ENCODE measurements around the gene SLC6A9.

The SLC6A9 gene

DNA sequence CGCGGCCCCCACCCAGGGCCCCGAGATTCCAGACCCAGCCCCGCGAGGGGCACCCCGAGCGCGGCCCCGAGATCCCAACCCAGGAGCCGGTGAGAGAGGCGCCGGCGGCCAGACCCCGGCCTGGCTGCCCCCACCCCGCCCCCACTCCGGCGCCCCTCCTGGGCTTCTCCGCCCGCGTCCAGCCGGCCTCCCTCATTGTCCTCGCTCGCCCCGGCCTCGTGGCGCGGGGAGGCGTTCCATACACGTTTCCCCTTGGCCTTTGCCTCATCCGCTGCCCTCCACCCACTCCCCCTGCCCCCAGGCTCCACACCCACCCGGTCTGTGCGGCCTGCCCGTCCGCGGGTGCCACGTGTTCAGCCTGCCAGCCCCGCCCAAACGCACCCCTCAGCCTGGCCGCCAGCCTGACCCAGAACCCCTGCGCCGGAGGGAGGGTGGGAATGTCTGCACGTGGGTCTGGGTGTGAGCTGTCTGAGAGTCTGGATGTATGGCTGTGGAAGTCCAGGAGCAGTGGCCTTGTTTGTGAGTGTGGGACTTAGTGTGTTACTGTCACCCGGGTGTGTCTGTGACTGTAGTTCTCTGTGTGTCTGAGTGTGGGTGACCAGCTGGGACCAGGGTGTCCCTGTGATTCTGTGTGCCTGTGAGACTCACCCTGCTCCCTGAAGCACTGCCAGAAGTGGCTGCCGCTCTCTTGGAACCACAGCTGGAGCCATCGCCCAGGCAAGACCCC lies 51.6 kb downstream of the SLC6A9 start:
- H3K27ac ChIP-seq (ENCODE audit: insufficient read depth, low read length, poor library complexity, severe bottlenecking) = no peak overlapping the region
- H3K27me3 ChIP-seq (replicated peaks; ENCODE audit: control insufficient read depth, insufficient read depth, low read length, poor library complexity, severe bottlenecking) = no peaks in the 10 kb centered on the region
- H3K9me3 ChIP-seq (ENCODE audit: control insufficient read depth, low read length) = no peaks in the 10 kb centered on the region
- no peak for DNase-seq
- H3K4me1 ChIP-seq (ENCODE audit: control insufficient read depth, insufficient read depth, low read length, poor library complexity, severe bottlenecking) = peaks cover 23% of the 10 kb centered on the region
- H3K4me3 ChIP-seq (ENCODE audit: insufficient read depth, low read depth, low read length, poor library complexity, severe bottlenecking) = peak overlapping the region; percentile 41
- peaks cover 14% of the 10 kb centered on the region for H3K36me3 ChIP-seq (ENCODE audit: control insufficient read depth, insufficient read depth, low read length)

DNA sequence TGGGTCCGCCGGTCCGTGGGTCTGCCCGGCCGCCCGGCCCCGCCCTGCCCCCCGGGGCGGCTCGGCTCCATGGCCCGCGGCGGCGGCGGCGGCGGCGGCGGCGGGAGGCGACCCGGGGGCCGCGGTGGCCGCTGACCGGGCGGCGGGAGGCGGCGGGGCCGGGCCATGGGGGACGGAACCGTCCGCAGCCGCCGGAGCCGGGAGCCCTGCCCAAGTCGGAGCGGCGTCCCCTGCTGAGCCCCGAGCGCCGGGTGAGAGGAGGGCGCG lies 52.1 kb downstream of the SLC6A9 start:
- Histone ChIP-seq H3K4me3 (ENCODE audit: insufficient read depth, low read depth, low read length, poor library complexity, severe bottlenecking) (peak overlapping the region; percentile 41), H3K9me3 (ENCODE audit: control insufficient read depth, low read length) (no peaks in the 10 kb centered on the region), H3K36me3 (ENCODE audit: control insufficient read depth, insufficient read depth, low read length) (peaks cover 14% of the 10 kb centered on the region), H3K4me1 (ENCODE audit: control insufficient read depth, insufficient read depth, low read length, poor library complexity, severe bottlenecking) (peaks cover 25% of the 10 kb centered on the region), H3K27me3 (replicated peaks; ENCODE audit: control insufficient read depth, insufficient read depth, low read length, poor library complexity, severe bottlenecking) (no peaks in the 10 kb centered on the region), H3K27ac (ENCODE audit: insufficient read depth, low read length, poor library complexity, severe bottlenecking) (no peak overlapping the region)
- DNase-seq = no peak

DNA sequence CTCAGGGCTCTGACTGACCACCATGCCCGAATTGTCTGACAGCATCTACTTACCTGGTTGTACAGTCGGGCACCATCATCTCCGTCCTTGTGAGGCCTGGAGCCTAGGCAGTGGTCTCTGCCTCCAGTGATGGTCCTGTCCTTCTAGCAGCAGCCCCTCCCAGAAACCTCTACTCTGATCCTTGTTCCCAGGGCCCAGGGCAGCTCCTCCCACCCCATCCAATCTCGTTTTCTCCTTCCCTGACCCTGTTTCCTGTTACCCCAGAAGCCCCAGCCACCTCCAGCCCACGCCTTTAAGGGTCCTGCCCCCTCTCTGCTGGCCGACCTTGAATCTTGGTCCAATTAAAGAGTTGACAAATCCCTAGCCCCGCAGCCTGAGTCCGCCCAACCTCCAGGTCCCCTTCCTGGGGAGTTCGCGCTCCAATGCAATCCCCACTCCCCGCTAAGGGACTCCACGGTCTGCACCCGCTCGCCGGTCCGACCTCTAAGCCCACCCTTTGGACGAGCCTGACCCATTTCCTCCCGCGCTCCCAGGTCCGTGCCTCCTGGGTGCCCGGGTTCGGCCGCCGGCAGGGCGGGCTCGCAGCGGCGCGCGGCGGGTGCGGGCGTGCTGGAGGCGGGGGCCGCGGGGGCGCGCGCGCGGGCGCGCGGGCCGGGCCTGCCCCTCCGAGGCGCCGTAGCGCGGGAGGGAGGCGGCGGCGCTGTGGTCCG lies 52.6 kb downstream of the SLC6A9 start, which contains the start of gene B4GALT2:
TSS of gene B4GALT2 (plus strand) at position 660 of the 710 bp plus-strand sequence. CDS start 1,951 bp downstream, outside the sequence.
- H3K27me3 ChIP-seq (replicated peaks; ENCODE audit: control insufficient read depth, insufficient read depth, low read length, poor library complexity, severe bottlenecking) = no peaks in the 10 kb centered on the region
- H3K9me3 ChIP-seq (ENCODE audit: control insufficient read depth, low read length) = no peaks in the 10 kb centered on the region
- peaks cover 28% of the 10 kb centered on the region for H3K4me1 ChIP-seq (ENCODE audit: control insufficient read depth, insufficient read depth, low read length, poor library complexity, severe bottlenecking)
- no peak within 1 kb of the TSS for H3K27ac ChIP-seq (ENCODE audit: insufficient read depth, low read length, poor library complexity, severe bottlenecking)
- H3K36me3 ChIP-seq (ENCODE audit: control insufficient read depth, insufficient read depth, low read length) = peaks cover 14% of the 10 kb centered on the region
- peak within 1 kb of the TSS; percentile 49 for H3K4me3 ChIP-seq (ENCODE audit: insufficient read depth, low read depth, low read length, poor library complexity, severe bottlenecking)
- DNase-seq = no peak

DNA sequence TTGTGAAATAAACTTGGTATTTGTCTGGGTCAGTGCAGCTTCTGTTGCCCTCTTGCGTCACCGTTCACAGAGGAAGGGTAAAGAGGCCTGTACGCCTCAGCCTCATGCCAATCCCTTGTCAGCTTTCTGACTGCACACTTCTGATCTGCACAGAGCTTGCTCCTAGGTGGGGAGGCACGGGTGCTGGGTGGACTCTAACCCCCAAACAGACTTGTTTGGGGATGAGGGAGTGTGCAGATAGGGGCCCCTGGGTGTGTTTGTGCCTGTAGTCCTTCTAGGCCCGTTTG lies 53.1 kb downstream of the SLC6A9 start:
- no peaks in the 10 kb centered on the region for H3K27me3 ChIP-seq (replicated peaks; ENCODE audit: control insufficient read depth, insufficient read depth, low read length, poor library complexity, severe bottlenecking)
- no peak overlapping the region for H3K27ac ChIP-seq (ENCODE audit: insufficient read depth, low read length, poor library complexity, severe bottlenecking)
- DNase-seq = no peak
- H3K9me3 ChIP-seq (ENCODE audit: control insufficient read depth, low read length) = no peaks in the 10 kb centered on the region
- H3K36me3 ChIP-seq (ENCODE audit: control insufficient read depth, insufficient read depth, low read length) = peaks cover 14% of the 10 kb centered on the region
- H3K4me3 ChIP-seq (ENCODE audit: insufficient read depth, low read depth, low read length, poor library complexity, severe bottlenecking) = no peak overlapping the region
- H3K4me1 ChIP-seq (ENCODE audit: control insufficient read depth, insufficient read depth, low read length, poor library complexity, severe bottlenecking) = peaks cover 28% of the 10 kb centered on the region

DNA sequence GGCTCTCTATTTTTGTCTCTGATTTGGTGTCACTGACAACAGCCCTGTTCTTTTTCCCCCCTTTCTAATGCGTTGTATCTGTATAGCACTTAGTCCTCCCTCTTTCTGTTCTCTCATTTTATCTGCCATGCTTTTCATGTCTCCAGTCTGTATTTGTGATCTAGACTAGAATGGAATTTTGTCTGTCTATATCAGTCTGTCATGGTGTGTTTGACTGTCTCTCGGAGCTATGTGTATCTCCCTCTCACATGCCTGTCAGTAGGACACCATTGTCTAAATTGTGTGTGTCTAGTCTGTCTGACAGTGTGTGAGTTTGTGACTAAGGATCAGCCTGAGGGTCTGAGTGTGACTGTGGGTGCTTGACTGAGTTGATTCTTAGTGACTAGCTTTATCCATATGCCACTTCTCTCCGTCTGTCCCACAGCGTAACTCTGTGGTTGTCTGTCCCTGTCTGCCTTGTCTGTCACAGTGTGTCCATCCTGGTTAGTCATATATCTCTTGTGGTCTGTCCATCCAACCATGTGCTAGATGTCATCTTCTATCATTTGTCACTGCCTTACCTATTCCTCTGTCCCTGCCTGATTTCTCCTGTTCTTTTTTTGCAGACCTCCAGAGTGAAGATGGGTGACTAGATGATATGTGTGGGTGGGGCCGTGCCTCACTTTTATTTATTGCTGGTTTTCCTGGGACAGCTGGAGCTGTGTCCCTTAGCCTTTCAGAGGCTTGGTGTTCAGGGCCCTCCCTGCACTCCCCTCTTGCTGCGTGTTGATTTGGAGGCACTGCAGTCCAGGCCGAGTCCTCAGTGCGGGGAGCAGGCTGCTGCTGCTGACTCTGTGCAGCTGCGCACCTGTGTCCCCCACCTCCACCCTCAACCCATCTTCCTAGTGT lies 53.6 kb downstream of the SLC6A9 start:
- Histone ChIP-seq H3K4me1 (ENCODE audit: control insufficient read depth, insufficient read depth, low read length, poor library complexity, severe bottlenecking) (peaks cover 28% of the 10 kb centered on the region), H3K36me3 (ENCODE audit: control insufficient read depth, insufficient read depth, low read length) (peaks cover 19% of the 10 kb centered on the region)

DNA sequence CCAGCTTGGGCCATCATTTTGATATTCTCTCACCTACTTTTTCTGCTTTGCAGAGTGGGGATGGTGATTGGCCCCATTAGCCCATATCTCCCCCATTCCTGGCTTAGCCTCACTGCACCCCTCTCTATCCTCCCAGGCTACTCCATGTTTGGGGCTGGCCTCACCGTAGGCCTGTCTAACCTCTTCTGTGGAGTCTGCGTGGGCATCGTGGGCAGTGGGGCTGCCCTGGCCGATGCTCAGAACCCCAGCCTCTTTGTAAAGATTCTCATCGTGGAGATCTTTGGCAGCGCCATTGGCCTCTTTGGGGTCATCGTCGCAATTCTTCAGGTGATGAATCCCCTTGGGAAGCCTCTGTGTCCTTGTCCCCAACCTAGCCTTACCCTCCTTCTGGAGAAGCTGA lies 54.4 kb downstream of the SLC6A9 start:
- peaks cover 23% of the 10 kb centered on the region for H3K36me3 ChIP-seq (ENCODE audit: control insufficient read depth, insufficient read depth, low read length)

More for the DNA sequence above, 53.6 kb downstream of the SLC6A9 start:
- Histone ChIP-seq H3K27me3 (replicated peaks; ENCODE audit: control insufficient read depth, insufficient read depth, low read length, poor library complexity, severe bottlenecking) (no peaks in the 10 kb centered on the region), H3K27ac (ENCODE audit: insufficient read depth, low read length, poor library complexity, severe bottlenecking) (no peak overlapping the region), H3K9me3 (ENCODE audit: control insufficient read depth, low read length) (no peaks in the 10 kb centered on the region), H3K4me3 (ENCODE audit: insufficient read depth, low read depth, low read length, poor library complexity, severe bottlenecking) (no peak overlapping the region)
- DNase-seq = no peak

DNA sequence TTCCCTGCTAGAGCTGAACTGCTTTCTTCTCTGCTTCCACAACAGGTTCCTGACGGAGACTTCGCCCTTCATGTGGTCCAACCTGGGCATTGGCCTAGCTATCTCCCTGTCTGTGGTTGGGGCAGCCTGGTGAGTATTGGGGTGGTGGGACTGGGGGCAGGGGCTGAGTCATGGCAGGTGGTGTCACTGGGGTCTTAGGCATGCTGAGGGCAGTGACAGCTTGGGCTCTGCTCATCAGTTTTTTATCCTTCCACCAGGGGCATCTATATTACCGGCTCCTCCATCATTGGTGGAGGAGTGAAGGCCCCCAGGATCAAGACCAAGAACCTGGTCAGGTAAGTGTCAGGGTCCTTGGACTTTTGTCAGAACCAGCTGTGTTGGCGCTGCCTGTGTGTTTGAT lies 55.2 kb downstream of the SLC6A9 start:
- Histone ChIP-seq H3K27me3 (replicated peaks; ENCODE audit: control insufficient read depth, insufficient read depth, low read length, poor library complexity, severe bottlenecking) (no peaks in the 10 kb centered on the region), H3K36me3 (ENCODE audit: control insufficient read depth, insufficient read depth, low read length) (peaks cover 23% of the 10 kb centered on the region), H3K27ac (ENCODE audit: insufficient read depth, low read length, poor library complexity, severe bottlenecking) (peak overlapping the region; percentile 80), H3K4me1 (ENCODE audit: control insufficient read depth, insufficient read depth, low read length, poor library complexity, severe bottlenecking) (peaks cover 28% of the 10 kb centered on the region), H3K9me3 (ENCODE audit: control insufficient read depth, low read length) (no peaks in the 10 kb centered on the region), H3K4me3 (ENCODE audit: insufficient read depth, low read depth, low read length, poor library complexity, severe bottlenecking) (peak overlapping the region; percentile 77)
- no peak for DNase-seq

More for the DNA sequence above, 54.4 kb downstream of the SLC6A9 start:
- H3K4me1 ChIP-seq (ENCODE audit: control insufficient read depth, insufficient read depth, low read length, poor library complexity, severe bottlenecking) = peaks cover 28% of the 10 kb centered on the region
- no peaks in the 10 kb centered on the region for H3K27me3 ChIP-seq (replicated peaks; ENCODE audit: control insufficient read depth, insufficient read depth, low read length, poor library complexity, severe bottlenecking)
- DNase-seq = no peak
- H3K27ac ChIP-seq (ENCODE audit: insufficient read depth, low read length, poor library complexity, severe bottlenecking) = no peak overlapping the region
- no peaks in the 10 kb centered on the region for H3K9me3 ChIP-seq (ENCODE audit: control insufficient read depth, low read length)
- H3K4me3 ChIP-seq (ENCODE audit: insufficient read depth, low read depth, low read length, poor library complexity, severe bottlenecking) = no peak overlapping the region

DNA sequence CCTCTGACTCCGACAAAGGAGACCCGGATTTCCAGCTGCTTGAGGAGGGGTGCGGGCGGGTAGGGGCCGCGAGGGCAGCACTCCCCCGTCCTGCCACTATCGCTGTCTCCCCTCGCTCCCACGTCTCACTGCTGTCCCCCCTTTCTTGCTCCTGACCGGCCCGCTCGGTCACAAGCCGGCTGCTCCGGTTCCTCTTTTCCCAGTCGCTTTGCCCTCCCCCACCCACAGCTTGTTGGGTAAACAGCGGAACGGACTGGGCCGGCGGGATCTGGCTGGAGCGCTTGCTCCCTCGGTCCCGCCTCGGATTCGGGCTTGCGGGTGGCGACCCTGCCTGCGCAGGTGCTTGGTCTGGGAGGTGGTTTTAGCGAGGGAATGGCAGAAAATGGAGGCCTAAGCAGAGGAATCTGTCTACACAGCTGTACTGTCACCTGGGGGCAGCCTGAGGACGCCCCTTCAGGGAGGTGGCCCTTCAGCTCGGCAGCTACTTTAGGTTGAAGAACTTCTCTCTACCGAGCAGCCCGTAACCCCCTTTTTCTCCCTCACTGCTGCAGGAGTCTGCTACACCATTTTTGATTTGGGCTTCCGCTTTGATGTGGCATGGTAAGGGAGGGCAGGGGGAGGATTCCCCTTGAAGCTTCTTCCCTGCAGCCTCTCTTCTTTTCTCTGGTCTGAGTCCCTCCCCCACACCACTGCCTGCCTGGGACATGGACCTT lies 55.9 kb downstream of the SLC6A9 start:
- peaks cover 32% of the 10 kb centered on the region for H3K4me1 ChIP-seq (ENCODE audit: control insufficient read depth, insufficient read depth, low read length, poor library complexity, severe bottlenecking)
- H3K27ac ChIP-seq (ENCODE audit: insufficient read depth, low read length, poor library complexity, severe bottlenecking) = peak overlapping the region; percentile 80
- H3K4me3 ChIP-seq (ENCODE audit: insufficient read depth, low read depth, low read length, poor library complexity, severe bottlenecking) = peak overlapping the region; percentile 77
- DNase-seq = peak in 1 of 3 donors; percentile 20
- peaks cover 23% of the 10 kb centered on the region for H3K36me3 ChIP-seq (ENCODE audit: control insufficient read depth, insufficient read depth, low read length)
- H3K9me3 ChIP-seq (ENCODE audit: control insufficient read depth, low read length) = no peaks in the 10 kb centered on the region
- no peaks in the 10 kb centered on the region for H3K27me3 ChIP-seq (replicated peaks; ENCODE audit: control insufficient read depth, insufficient read depth, low read length, poor library complexity, severe bottlenecking)

DNA sequence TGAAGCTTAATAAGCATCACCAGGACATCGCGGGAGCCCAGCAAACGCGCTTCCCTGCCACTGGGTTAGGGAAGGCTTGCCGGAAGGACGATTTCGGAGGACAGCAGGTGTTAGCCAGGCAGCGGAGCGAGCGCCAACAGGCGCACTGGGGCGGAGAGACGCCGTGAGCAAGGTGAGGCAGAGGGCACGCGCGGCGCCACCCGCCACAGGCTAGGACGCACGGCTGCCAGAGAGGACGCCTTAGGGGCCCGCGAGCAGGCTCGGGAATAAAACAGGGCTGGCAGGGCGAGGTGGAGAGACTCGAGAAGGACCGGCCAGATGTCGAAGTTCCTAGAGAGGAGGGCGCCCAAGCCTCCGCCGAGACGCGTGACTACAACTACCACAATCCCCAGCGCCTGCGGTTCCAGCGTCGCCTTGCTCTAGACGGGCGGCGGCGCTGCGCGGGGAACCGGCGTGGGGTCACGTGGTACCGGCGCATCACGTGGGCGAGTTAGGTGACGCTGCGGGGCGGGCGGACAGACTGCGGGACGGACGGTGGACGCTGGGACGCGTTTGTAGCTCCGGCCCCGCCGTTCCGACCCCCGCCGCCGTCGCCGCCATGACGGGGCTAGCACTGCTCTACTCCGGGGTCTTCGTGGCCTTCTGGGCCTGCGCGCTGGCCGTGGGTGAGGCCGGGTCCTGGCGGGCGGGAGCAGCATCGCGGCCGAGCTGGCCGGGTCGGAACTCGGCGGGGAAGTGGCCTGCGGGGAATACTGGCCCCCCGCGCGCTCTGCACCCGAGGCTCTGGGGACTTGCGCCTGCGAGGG lies 56.6 kb downstream of the SLC6A9 start, which contains the start of gene ATP6V0B:
TSS of gene ATP6V0B (plus strand) at position 518 of the 806 bp plus-strand sequence. CDS start at position 599, 81 bp downstream.
- H3K36me3 ChIP-seq (ENCODE audit: control insufficient read depth, insufficient read depth, low read length) = peaks cover 23% of the 10 kb centered on the region
- H3K9me3 ChIP-seq (ENCODE audit: control insufficient read depth, low read length) = no peaks in the 10 kb centered on the region
- H3K4me3 ChIP-seq (ENCODE audit: insufficient read depth, low read depth, low read length, poor library complexity, severe bottlenecking) = peak within 1 kb of the TSS; percentile 77
- peak within 1 kb of the TSS; percentile 80 for H3K27ac ChIP-seq (ENCODE audit: insufficient read depth, low read length, poor library complexity, severe bottlenecking)
- peak; percentile 79 to 92 (median 89) for DNase-seq
- peaks cover 30% of the 10 kb centered on the region for H3K4me1 ChIP-seq (ENCODE audit: control insufficient read depth, insufficient read depth, low read length, poor library complexity, severe bottlenecking)
- no peaks in the 10 kb centered on the region for H3K27me3 ChIP-seq (replicated peaks; ENCODE audit: control insufficient read depth, insufficient read depth, low read length, poor library complexity, severe bottlenecking)

All from effector memory CD4-positive, alpha-beta T cell (primary cell).